Measurements from ENCODE around the gene SBF2.

GRCh38 chr11:9842923-9843322 is 451.1 kb downstream of the SBF2 start:
- TF ChIP-seq CTCF (IDR thresholded peaks at IDR 0.05 in 4 of 5, conservative IDR thresholded peaks at IDR 0.05 in 1 of 5) (no peak), POLR2A (IDR thresholded peaks at IDR 0.05) (no peak)

Measured in gastrocnemius medialis (tissue), 4 donors.